Measurements from ENCODE around the gene RHOA. TPM values are rescaled to one million over a fixed set of nuclear protein-coding genes. Genes with fewer than 3 reads are reported as not detected.

RHOA gene
- 627 and 650 TPM in 2 replicates for total RNA-seq (2014; rRNA removed; shearing (Covaris generic))

- peak; percentile 100 for DNase-seq (ENCODE audit: low read depth)
Observed at GRCh38 chr3:49411968-49412631, at the start of gene RHOA, which contains the start of gene TCTA. Gene RHOA, minus strand, starts transcription at chr3:49411976. Its CDS starts 36,387 bp downstream, at chr3:49375589. Gene TCTA, plus strand, starts transcription at chr3:49412423. Its CDS starts 4 bp downstream, at chr3:49412427.

GRCh38 chr3:49460956-49461355 is 49.2 kb upstream of the RHOA start:
- DNase-seq (ENCODE audit: low read depth): no peak

GRCh38 chr3:49460188-49460890 is 48.6 kb upstream of the RHOA start:
- DNase-seq (ENCODE audit: low read depth): no peak

GRCh38 chr3:49456466-49456865 is 44.7 kb upstream of the RHOA start:
- peak; percentile 24 for DNase-seq (ENCODE audit: low read depth)

- no peak for DNase-seq (ENCODE audit: low read depth)
Observed at GRCh38 chr3:49454898-49455681, 43.3 kb upstream of the RHOA start.

- DNase-seq (ENCODE audit: low read depth): peak; percentile 34
Observed at GRCh38 chr3:49454458-49454857, 42.7 kb upstream of the RHOA start.

- DNase-seq (ENCODE audit: low read depth): no peak
Observed at GRCh38 chr3:49453621-49454020, 41.8 kb upstream of the RHOA start.

- DNase-seq (ENCODE audit: low read depth): no peak
Observed at GRCh38 chr3:49445391-49445790, 33.6 kb upstream of the RHOA start.

GRCh38 chr3:49434731-49435130 is 23.0 kb upstream of the RHOA start:
- DNase-seq (ENCODE audit: low read depth): no peak

GRCh38 chr3:49428752-49429080 is 16.9 kb upstream of the RHOA start:
- DNase-seq (ENCODE audit: low read depth): no peak

GRCh38 chr3:49427586-49427985 is 15.8 kb upstream of the RHOA start:
- DNase-seq (ENCODE audit: low read depth): no peak

- no peak for DNase-seq (ENCODE audit: low read depth)
Observed at GRCh38 chr3:49424816-49425215, 13.0 kb upstream of the RHOA start.

- DNase-seq (ENCODE audit: low read depth): no peak
Observed at GRCh38 chr3:49422379-49423248, 10.8 kb upstream of the RHOA start, which contains the start of gene AMT. Gene AMT, minus strand, starts transcription at chr3:49422473. Its CDS starts 23 bp downstream, at chr3:49422450.

GRCh38 chr3:49421890-49422378 is 10.2 kb upstream of the RHOA start:
- DNase-seq (ENCODE audit: low read depth): no peak

GRCh38 chr3:49417516-49418120 is 5.8 kb upstream of the RHOA start:
- no peak for DNase-seq (ENCODE audit: low read depth)

- DNase-seq (ENCODE audit: low read depth): no peak
Observed at GRCh38 chr3:49416867-49417266, 5.1 kb upstream of the RHOA start.

GRCh38 chr3:49415931-49416601 is 4.3 kb upstream of the RHOA start:
- peak; percentile 71 for DNase-seq (ENCODE audit: low read depth)

GRCh38 chr3:49414753-49415152 is 3.0 kb upstream of the RHOA start:
- no peak for DNase-seq (ENCODE audit: low read depth)

- no peak for DNase-seq (ENCODE audit: low read depth)
Observed at GRCh38 chr3:49413338-49413734, 1.6 kb upstream of the RHOA start.

GRCh38 chr3:49412632-49413337 is 1.0 kb upstream of the RHOA start:
- DNase-seq (ENCODE audit: low read depth): peak; percentile 29
